GM12878 (cell line): ENCODE measurements around the gene PRCC. TPM values are rescaled to one million over a fixed set of nuclear protein-coding genes. Genes with fewer than 3 reads are reported as not detected.

Experiments
- ATAC-seq: fragments of 200-7000 bp; cut with Tn5 transposase; 3 replicates; pipeline ENCODE4 v1.9.1; 2020; ENCODE audit warnings: mild to moderate bottlenecking, moderate library complexity
- BruUV-seq: library from RNA; stranded (reverse); fragments of 400-500 nt; replicated peaks from 2 replicates; lab custom pipeline; 2021; lab: Mats Ljungman, UMichigan
- CTCF ChIA-PET: fragments of 300-600 bp; sonication (Branson Sonifier 250); formaldehyde crosslinking; extraction: SDS; loops from one replicate; lab custom pipeline; 2021; ENCODE audit warnings: inconsistent platforms; lab: Yijun Ruan, JAX
- POLR2A ChIA-PET: fragments of 350-600 bp; formaldehyde crosslinking; extraction: SDS; loops from one replicate; lab custom pipeline; 2021; ENCODE audit warnings: inconsistent platforms; lab: Charles Lee
- RAD21 ChIA-PET: fragments of 300-600 bp; sonication (Branson Sonifier 250); formaldehyde crosslinking; loops from one replicate; lab custom pipeline; 2023; ENCODE audit warnings: antibody characterized with exemption; ENCODE audit not compliant: unreplicated experiment; lab: Charles Lee
- SMC1A ChIA-PET: fragments of 300-600 bp; sonication (Branson Sonifier 250); formaldehyde crosslinking; loops from one replicate; lab custom pipeline; 2023; ENCODE audit not compliant: unreplicated experiment, uncharacterized antibody; lab: Charles Lee
- DNase-seq: peaks from one replicate; pipeline ENCODE4 v3.0.0-alpha.2; 2011; ENCODE audit warnings: low read depth, low spot score
- FAIRE-seq: peaks from 3 replicates; lab custom pipeline; 2011; peaks lifted over from hg19 to GRCh38; lab: Jason Lieb, UNC
- H2AFZ ChIP-seq: 2 replicates; pipeline ENCODE4 v1.6.0; 2011; ENCODE audit warnings: low read depth, low read length, control low read depth; ENCODE audit not compliant: control insufficient read depth
- H3K27ac ChIP-seq: 2 replicates; pipeline ENCODE4 v1.5.1; 2011; ENCODE audit warnings: control low read depth; ENCODE audit not compliant: control insufficient read depth, insufficient read depth
- H3K27me3 ChIP-seq, 2 experiments: replicated peaks in 1 of 2; 2 replicates each; pipeline versions ENCODE4 v1.6.0 to v1.6.1; 2011; ENCODE audit warnings: low read length in 1 of 2; ENCODE audit not compliant: control insufficient read depth in 2 of 2, insufficient read depth in 2 of 2
- H3K36me3 ChIP-seq, 2 experiments: 2 replicates each; pipeline ENCODE4 v1.5.1; 2011; ENCODE audit warnings: low read length in 1 of 2; ENCODE audit not compliant: control insufficient read depth in 2 of 2, insufficient read depth in 2 of 2
- H3K4me1 ChIP-seq: 2 replicates; pipeline ENCODE4 v1.6.1; 2011; ENCODE audit warnings: mild to moderate bottlenecking, low read length, moderate library complexity, mixed read lengths; ENCODE audit not compliant: control insufficient read depth, insufficient read depth
- H3K4me2 ChIP-seq: 2 replicates; pipeline ENCODE4 v1.6.0; 2011; ENCODE audit warnings: control low read depth; ENCODE audit not compliant: control insufficient read depth, insufficient read depth
- H3K4me3 ChIP-seq: fragments of 200-600 bp; sonication (generic); 2 replicates; pipeline ENCODE4 v1.5.1; 2016
- H3K79me2 ChIP-seq: 2 replicates; pipeline ENCODE4 v1.6.0; 2011; ENCODE audit warnings: low read length; ENCODE audit not compliant: control insufficient read depth, insufficient read depth
- H3K9ac ChIP-seq: 2 replicates; pipeline ENCODE4 v1.8.0; 2011; ENCODE audit warnings: low read length, control low read depth, mixed read lengths; ENCODE audit not compliant: control insufficient read depth, insufficient read depth
- H3K9me3 ChIP-seq: replicated peaks from 3 replicates; pipeline ENCODE4 v1.5.1; 2011; ENCODE audit warnings: mild to moderate bottlenecking, low read length; ENCODE audit not compliant: control insufficient read depth, insufficient read depth
- H4K20me1 ChIP-seq: 2 replicates; pipeline ENCODE4 v1.6.0; 2011; ENCODE audit not compliant: control insufficient read depth, insufficient read depth
- BACH1 ChIP-seq: fragments of 450-650 bp; IDR thresholded peaks from 2 replicates; pipeline ENCODE4 v1.6.1; 2017; ENCODE audit warnings: mild to moderate bottlenecking, borderline replicate concordance
- CBFB ChIP-seq: IDR thresholded peaks from 2 replicates; pipeline ENCODE4 v1.6.1; 2016; ENCODE audit warnings: antibody characterized with exemption, low read depth
- EED ChIP-seq: sonication (generic); IDR thresholded peaks from 2 replicates; pipeline ENCODE4 v1.6.1; 2016; ENCODE audit warnings: antibody characterized with exemption, low read depth
- EP300 ChIP-seq, 2 experiments: fragments of 150-350 bp in 1 of 2; IDR thresholded peaks; 2 replicates each; pipeline ENCODE4 v1.6.1; 2011 to 2012; ENCODE audit warnings: low read depth in 2 of 2, low read length in 2 of 2, borderline replicate concordance in 1 of 2, improper control_type of control experiment in 1 of 2, inconsistent platforms in 1 of 2; ENCODE audit not compliant: control insufficient read depth in 1 of 2
- FOS ChIP-seq: IDR thresholded peaks from 3 replicates; pipeline ENCODE4 v1.6.1; 2011; ENCODE audit warnings: borderline replicate concordance; ENCODE audit not compliant: insufficient read length; ENCODE audit errors: extremely low read depth
- NFXL1 ChIP-seq: fragments of 450-650 bp; IDR thresholded peaks from 2 replicates; pipeline ENCODE4 v1.6.1; 2017; ENCODE audit warnings: antibody characterized with exemption, mild to moderate bottlenecking, borderline replicate concordance
- NR2C1 ChIP-seq: fragments of 450-650 bp; IDR thresholded peaks from 2 replicates; pipeline ENCODE4 v1.6.1; 2017; ENCODE audit warnings: antibody characterized with exemption, mild to moderate bottlenecking, moderate library complexity
- PAX8 ChIP-seq: fragments of 450-650 bp; IDR thresholded peaks from 2 replicates; pipeline ENCODE4 v1.6.1; 2017; ENCODE audit warnings: mild to moderate bottlenecking, moderate library complexity
- TCF12 ChIP-seq: IDR thresholded peaks from 2 replicates; pipeline ENCODE4 v1.6.1; 2011; ENCODE audit warnings: low read depth, mild to moderate bottlenecking, low read length
- ZZZ3 ChIP-seq: IDR thresholded peaks from 2 replicates; pipeline ENCODE4 v1.6.1; 2011; ENCODE audit warnings: low read depth; ENCODE audit not compliant: control insufficient read depth, insufficient read length
- WGBS: methylation state at CpG from one replicate; pipeline ENCODE4 v1.1.6; 2016; ENCODE audit warnings: low lambda C conversion rate; ENCODE audit not compliant: insufficient replicate concordance, insufficient coverage; ENCODE audit errors: missing lambda C conversion rate; 5-methylcytosine and 5-hydroxymethylcytosine counted together
- in situ Hi-C: fragments of 300-500 bp; cut with MboI; formaldehyde crosslinking; loops from 9 replicates; pipeline ENCODE4 v1.14.3; 2018; ENCODE audit warnings: mixed read lengths
- intact Hi-C: fragments of 100-400 bp; cut with micrococcal nuclease; formaldehyde crosslinking; loops from one replicate; pipeline ENCODE4 v1.14.2; 2022; ENCODE audit not compliant: unreplicated experiment
- polyA plus RNA-seq, 11 experiments: library from polyadenylated mRNA; depleted of rRNA in 4 of 11; unstranded in 6 of 11; stranded (reverse) in 5 of 11; fragments of >200 nt; fragmentation: Nextera tagmentation in 4 of 11; fragmentation: Illumina TruSeq in 1 of 11; extraction: Ambion mirVana in 4 of 11; extraction: Trizol in 1 of 11; gene quantifications; 1 replicate in 1 of 11; 2 replicates in 10 of 11; pipeline versions ENCODE4 v1.2.1 to v1.2.3, GENCODE V29; 2011 to 2016; ENCODE audit warnings: inconsistent platforms in 2 of 11, missing spikeins in 2 of 11, low read depth in 1 of 11
- total RNA-seq, 4 experiments: library from RNA; depleted of rRNA in 3 of 4; stranded (reverse); fragments of >200 nt in 3 of 4; fragmentation: Illumina TruSeq in 1 of 4; extraction: Trizol in 1 of 4; gene quantifications; 2 replicates each; pipeline versions ENCODE4 v1.2.1 to v1.2.3, GENCODE V29; 2013 to 2021
- TF ChIP-seq, protein P1 (sequence below): fragments of 450-650 bp; IDR thresholded peaks from 2 replicates; pipeline ENCODE4 v1.6.1; 2016; ENCODE audit warnings: mild to moderate bottlenecking
- TF ChIP-seq, protein P2 (sequence below): fragments of 450-650 bp; IDR thresholded peaks from 2 replicates; pipeline ENCODE4 v1.6.1; 2018; ENCODE audit warnings: mild to moderate bottlenecking, low read depth, moderate library complexity; ENCODE audit not compliant: partially characterized antibody
- TF ChIP-seq, protein P3 (sequence below): fragments of 450-650 bp; IDR thresholded peaks from 2 replicates; pipeline ENCODE4 v1.6.1; 2018; ENCODE audit warnings: borderline replicate concordance, mild to moderate bottlenecking; ENCODE audit not compliant: partially characterized antibody

Gene PRCC
- total and polyA plus RNA-seq, 10 of the 15 experiments (the other 5 are each of a cell fraction or from before 2014, with no cell fraction given): 23.8 to 132 (median 63.1) TPM

DNA sequence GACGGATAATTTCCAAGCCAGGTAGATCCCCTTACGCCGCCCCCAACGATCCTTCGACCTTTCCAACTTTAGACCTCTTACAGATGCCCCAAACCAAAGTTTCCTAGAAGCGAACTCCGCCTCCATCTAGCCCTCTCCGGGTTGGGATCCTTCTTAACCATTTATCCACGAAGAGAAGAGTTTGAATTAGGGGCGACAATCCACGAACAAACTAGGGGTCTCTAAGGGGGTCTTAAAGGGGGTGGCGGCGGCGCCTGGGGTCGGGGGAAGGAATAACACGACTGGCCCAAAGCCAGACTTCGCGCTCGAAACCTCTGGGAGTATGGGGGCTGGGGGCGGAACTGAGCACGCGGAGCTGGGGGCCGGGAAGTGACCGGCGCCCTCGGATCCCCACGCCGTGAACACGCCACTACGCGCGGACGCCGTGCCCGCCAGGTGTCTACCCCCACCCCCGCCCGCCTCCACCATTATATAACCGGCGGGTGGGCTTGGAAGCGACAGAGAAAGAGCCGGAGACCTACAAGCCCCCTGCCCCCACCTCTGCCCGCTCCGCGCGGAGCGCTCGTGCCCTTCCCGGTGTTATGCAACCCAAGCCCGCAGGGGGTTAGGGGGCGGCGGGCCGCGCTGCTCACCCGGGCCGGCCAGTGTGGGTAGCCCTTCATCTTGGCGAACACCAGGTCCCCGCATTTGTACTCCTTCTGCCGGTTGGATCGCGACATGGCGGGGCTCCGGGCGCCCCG lies 16.5 kb upstream of the PRCC start:
- no TSS peak for BruUV-seq
- H3K9ac ChIP-seq: peak overlapping the region; percentile 98
- peak overlapping the region; percentile 99 for H3K27ac ChIP-seq
- ATAC-seq: peak; percentile 7
- H3K4me1 ChIP-seq: peaks cover 28% of the 10 kb centered on the region
- CTCF ChIA-PET: interaction anchor here (1.7 to 4.5 kb wide), 4 partner anchors 10 to 61 kb away, joined by 10 to 56 read pairs (median 18); partner anchors contain the start of genes METTL25B, MRPL24 and PRCC
- RAD21 ChIA-PET: interaction anchor here (1.0 to 4.2 kb wide), 6 partner anchors 9 to 93 kb away, joined by 3 to 34 read pairs (median 13); partner anchors contain the start of genes ISG20L2, METTL25B, MRPL24 and PRCC
- POLR2A ChIA-PET: interaction anchor here (1.6 to 4.4 kb wide), 4 partner anchors 10 to 23 kb away, joined by 10 to 45 read pairs (median 24); partner anchors contain the start of genes ISG20L2, METTL25B, MRPL24 and PRCC
- peak overlapping the region; percentile 99 for H3K4me2 ChIP-seq
- no peaks in the 10 kb centered on the region for H4K20me1 ChIP-seq
- SMC1A ChIA-PET: interaction anchor here (1.0 to 4.5 kb wide), 3 partner anchors 16 to 24 kb away, joined by 3 to 43 read pairs (median 24); partner anchors contain the start of genes ISG20L2, METTL25B and PRCC
- WGBS: under 1% methylated on average over 60 of the region's 64 CpGs
- no peaks in the 10 kb centered on the region for H3K9me3 ChIP-seq
- 0 out of 4 replicates have a peak, but pooled peaks cover 0 to 3% of the 10 kb centered on the region in 2 experiments for H3K36me3 ChIP-seq
- peak overlapping the region; percentile 99 for H3K4me3 ChIP-seq
- H2AFZ ChIP-seq: peak overlapping the region; percentile 9
- H3K79me2 ChIP-seq: peaks cover 71% of the 10 kb centered on the region
- in situ Hi-C loops: no loop called here
- DNase-seq: no peak
- no peaks in the 10 kb centered on the region for H3K27me3 ChIP-seq
- intact Hi-C loops: loop anchor here (1.0 kb wide), 1 partner anchor 16 kb away; the partner anchor contains the start of gene PRCC
- FAIRE-seq: no peak
- TF ChIP-seq TCF12 (0 out of 2 replicates have a peak, but pooled peaks have one; percentile 18), EED (no peak), NFXL1 (no peak), EP300 (IDR thresholded peaks at IDR 0.05; ENCODE audit: borderline replicate concordance in 1 of 2, control insufficient read depth in 1 of 2, low read depth in 2 of 2, low read length in 2 of 2) (no peak), FOS (no peak), BACH1 (no peak), NR2C1 (no peak), PAX8 (no peak), CBFB (no peak), ZZZ3 (no peak)
- TF ChIP-seq, protein P1, sequence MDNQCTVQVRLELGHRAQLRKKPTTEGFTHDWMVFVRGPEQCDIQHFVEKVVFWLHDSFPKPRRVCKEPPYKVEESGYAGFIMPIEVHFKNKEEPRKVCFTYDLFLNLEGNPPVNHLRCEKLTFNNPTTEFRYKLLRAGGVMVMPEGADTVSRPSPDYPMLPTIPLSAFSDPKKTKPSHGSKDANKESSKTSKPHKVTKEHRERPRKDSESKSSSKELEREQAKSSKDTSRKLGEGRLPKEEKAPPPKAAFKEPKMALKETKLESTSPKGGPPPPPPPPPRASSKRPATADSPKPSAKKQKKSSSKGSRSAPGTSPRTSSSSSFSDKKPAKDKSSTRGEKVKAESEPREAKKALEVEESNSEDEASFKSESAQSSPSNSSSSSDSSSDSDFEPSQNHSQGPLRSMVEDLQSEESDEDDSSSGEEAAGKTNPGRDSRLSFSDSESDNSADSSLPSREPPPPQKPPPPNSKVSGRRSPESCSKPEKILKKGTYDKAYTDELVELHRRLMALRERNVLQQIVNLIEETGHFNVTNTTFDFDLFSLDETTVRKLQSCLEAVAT: no peak
- TF ChIP-seq, protein P2, sequence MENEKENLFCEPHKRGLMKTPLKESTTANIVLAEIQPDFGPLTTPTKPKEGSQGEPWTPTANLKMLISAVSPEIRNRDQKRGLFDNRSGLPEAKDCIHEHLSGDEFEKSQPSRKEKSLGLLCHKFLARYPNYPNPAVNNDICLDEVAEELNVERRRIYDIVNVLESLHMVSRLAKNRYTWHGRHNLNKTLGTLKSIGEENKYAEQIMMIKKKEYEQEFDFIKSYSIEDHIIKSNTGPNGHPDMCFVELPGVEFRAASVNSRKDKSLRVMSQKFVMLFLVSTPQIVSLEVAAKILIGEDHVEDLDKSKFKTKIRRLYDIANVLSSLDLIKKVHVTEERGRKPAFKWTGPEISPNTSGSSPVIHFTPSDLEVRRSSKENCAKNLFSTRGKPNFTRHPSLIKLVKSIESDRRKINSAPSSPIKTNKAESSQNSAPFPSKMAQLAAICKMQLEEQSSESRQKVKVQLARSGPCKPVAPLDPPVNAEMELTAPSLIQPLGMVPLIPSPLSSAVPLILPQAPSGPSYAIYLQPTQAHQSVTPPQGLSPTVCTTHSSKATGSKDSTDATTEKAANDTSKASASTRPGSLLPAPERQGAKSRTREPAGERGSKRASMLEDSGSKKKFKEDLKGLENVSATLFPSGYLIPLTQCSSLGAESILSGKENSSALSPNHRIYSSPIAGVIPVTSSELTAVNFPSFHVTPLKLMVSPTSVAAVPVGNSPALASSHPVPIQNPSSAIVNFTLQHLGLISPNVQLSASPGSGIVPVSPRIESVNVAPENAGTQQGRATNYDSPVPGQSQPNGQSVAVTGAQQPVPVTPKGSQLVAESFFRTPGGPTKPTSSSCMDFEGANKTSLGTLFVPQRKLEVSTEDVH: no peak
- TF ChIP-seq, protein P3, sequence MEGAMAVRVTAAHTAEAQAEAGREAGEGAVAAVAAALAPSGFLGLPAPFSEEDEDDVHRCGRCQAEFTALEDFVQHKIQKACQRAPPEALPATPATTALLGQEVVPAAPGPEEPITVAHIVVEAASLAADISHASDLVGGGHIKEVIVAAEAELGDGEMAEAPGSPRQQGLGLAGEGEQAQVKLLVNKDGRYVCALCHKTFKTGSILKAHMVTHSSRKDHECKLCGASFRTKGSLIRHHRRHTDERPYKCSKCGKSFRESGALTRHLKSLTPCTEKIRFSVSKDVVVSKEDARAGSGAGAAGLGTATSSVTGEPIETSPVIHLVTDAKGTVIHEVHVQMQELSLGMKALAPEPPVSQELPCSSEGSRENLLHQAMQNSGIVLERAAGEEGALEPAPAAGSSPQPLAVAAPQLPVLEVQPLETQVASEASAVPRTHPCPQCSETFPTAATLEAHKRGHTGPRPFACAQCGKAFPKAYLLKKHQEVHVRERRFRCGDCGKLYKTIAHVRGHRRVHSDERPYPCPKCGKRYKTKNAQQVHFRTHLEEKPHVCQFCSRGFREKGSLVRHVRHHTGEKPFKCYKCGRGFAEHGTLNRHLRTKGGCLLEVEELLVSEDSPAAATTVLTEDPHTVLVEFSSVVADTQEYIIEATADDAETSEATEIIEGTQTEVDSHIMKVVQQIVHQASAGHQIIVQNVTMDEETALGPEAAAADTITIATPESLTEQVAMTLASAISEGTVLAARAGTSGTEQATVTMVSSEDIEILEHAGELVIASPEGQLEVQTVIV: no peak
